ENCODE results near the gene ZNF716. TPM values are rescaled to one million over a fixed set of nuclear protein-coding genes. Genes with fewer than 3 reads are reported as not detected.

The ZNF716 gene
- total and polyA plus RNA-seq, 2 experiments from 2014 or later = not detected

GRCh38 chr7:57425239-57425944, 24.6 kb upstream of the ZNF716 start:
- no peak overlapping the region for H3K4me3 ChIP-seq
- 91% methylated on average over 31 of the region's 39 CpGs for WGBS (ENCODE audit: low lambda C conversion rate, missing lambda C conversion rate)
- DNase-seq (ENCODE audit: low spot score) = no peak
- no peak for TF ChIP-seq EZH2 (IDR thresholded peaks at IDR 0.05; ENCODE audit: borderline replicate concordance)
- no peak for TF ChIP-seq CTCF (IDR thresholded peaks at IDR 0.05; ENCODE audit: poor library complexity)
- no peak for TF ChIP-seq EZH2phosphoT487 (IDR thresholded peaks at IDR 0.05; ENCODE audit: low read depth, severe bottlenecking, unreplicated experiment)
- no peaks in the 10 kb centered on the region for H3K27me3 ChIP-seq
- no peak overlapping the region for H3K27ac ChIP-seq
- H3K4me1 ChIP-seq (ENCODE audit: insufficient read depth) = no peaks in the 10 kb centered on the region
- no peak overlapping the region for H3K4me2 ChIP-seq
- H3K79me2 ChIP-seq = no peaks in the 10 kb centered on the region
- no peak overlapping the region for H2AFZ ChIP-seq
- no peaks in the 10 kb centered on the region for H3K9me3 ChIP-seq (ENCODE audit: low read depth)
- H4K20me1 ChIP-seq (ENCODE audit: insufficient read depth, poor library complexity, severe bottlenecking) = no peaks in the 10 kb centered on the region
- H3K36me3 ChIP-seq (replicated peaks; ENCODE audit: insufficient read depth, low read depth) = no peaks in the 10 kb centered on the region
- H3K9me2 ChIP-seq (replicated peaks; ENCODE audit: insufficient read depth) = no peaks in the 10 kb centered on the region

- Histone ChIP-seq H3K4me2 (no peak overlapping the region), H3K9me3 (ENCODE audit: low read depth) (no peaks in the 10 kb centered on the region), H3K79me2 (no peaks in the 10 kb centered on the region), H3K27ac (no peak overlapping the region), H3K36me3 (replicated peaks; ENCODE audit: insufficient read depth, low read depth) (no peaks in the 10 kb centered on the region), H3K9me2 (replicated peaks; ENCODE audit: insufficient read depth) (no peaks in the 10 kb centered on the region), H2AFZ (no peak overlapping the region), H3K27me3 (no peaks in the 10 kb centered on the region), H3K4me3 (no peak overlapping the region), H4K20me1 (ENCODE audit: insufficient read depth, poor library complexity, severe bottlenecking) (no peaks in the 10 kb centered on the region), H3K4me1 (ENCODE audit: insufficient read depth) (no peaks in the 10 kb centered on the region)
- 78% methylated on average over 24 of the region's 29 CpGs for WGBS (ENCODE audit: low lambda C conversion rate, missing lambda C conversion rate)
- TF ChIP-seq CTCF (IDR thresholded peaks at IDR 0.05; ENCODE audit: poor library complexity) (no peak), EZH2phosphoT487 (IDR thresholded peaks at IDR 0.05; ENCODE audit: low read depth, severe bottlenecking, unreplicated experiment) (no peak), EZH2 (IDR thresholded peaks at IDR 0.05; ENCODE audit: borderline replicate concordance) (no peak)
- DNase-seq (ENCODE audit: low spot score) = no peak
These were observed 23.9 kb upstream of the ZNF716 start for GRCh38 chr7:57425969-57426628.

- TF ChIP-seq EZH2 (IDR thresholded peaks at IDR 0.05; ENCODE audit: borderline replicate concordance) (no peak), CTCF (IDR thresholded peaks at IDR 0.05; ENCODE audit: poor library complexity) (no peak), EZH2phosphoT487 (IDR thresholded peaks at IDR 0.05; ENCODE audit: low read depth, severe bottlenecking, unreplicated experiment) (no peak)
- H3K27me3 ChIP-seq = no peaks in the 10 kb centered on the region
- H3K79me2 ChIP-seq = no peaks in the 10 kb centered on the region
- H3K27ac ChIP-seq = no peak overlapping the region
- no peak overlapping the region for H3K4me3 ChIP-seq
- WGBS (ENCODE audit: low lambda C conversion rate, missing lambda C conversion rate) = 85% methylated on average over 6 of the region's 11 CpGs
- H3K4me1 ChIP-seq (ENCODE audit: insufficient read depth) = no peaks in the 10 kb centered on the region
- H4K20me1 ChIP-seq (ENCODE audit: insufficient read depth, poor library complexity, severe bottlenecking) = no peaks in the 10 kb centered on the region
- H3K4me2 ChIP-seq = no peak overlapping the region
- H3K9me3 ChIP-seq (ENCODE audit: low read depth) = no peaks in the 10 kb centered on the region
- no peak overlapping the region for H2AFZ ChIP-seq
- H3K36me3 ChIP-seq (replicated peaks; ENCODE audit: insufficient read depth, low read depth) = no peaks in the 10 kb centered on the region
- no peaks in the 10 kb centered on the region for H3K9me2 ChIP-seq (replicated peaks; ENCODE audit: insufficient read depth)
- DNase-seq (ENCODE audit: low spot score) = no peak
These were observed 23.4 kb upstream of the ZNF716 start for GRCh38 chr7:57426629-57427003.

Measured in hepatocyte (in vitro differentiated cells).